IMR-90 (cell line): ENCODE results near the gene ANKRD44. TPM values are rescaled to one million over a fixed set of nuclear protein-coding genes. Genes with fewer than 3 reads are reported as not detected.

ENCODE experiments used
- ATAC-seq: fragments of 200-7000 bp; cut with Tn5 transposase; 2 replicates; pipeline ENCODE4 v1.9.1; 2020; ENCODE audit warnings: low read depth, mild to moderate bottlenecking, moderate library complexity
- BruUV-seq: library from RNA; stranded (reverse); fragments of 400-500 nt; replicated peaks from 2 replicates; lab custom pipeline; 2021; lab: Mats Ljungman, UMichigan
- CTCF ChIA-PET: fragments of 300-600 bp; formaldehyde crosslinking; extraction: SDS; loops from one replicate; lab custom pipeline; 2021; ENCODE audit warnings: antibody characterized with exemption; lab: Yijun Ruan, JAX
- POLR2A ChIA-PET: fragments of 300-600 bp; sonication (Branson Sonifier 250); formaldehyde crosslinking; loops from one replicate; lab custom pipeline; 2022; ENCODE audit warnings: antibody characterized with exemption; ENCODE audit not compliant: unreplicated experiment; lab: Charles Lee
- DNase-seq: peaks from one replicate; pipeline ENCODE4 v3.0.0; 2013
- H2AFZ ChIP-seq: replicated peaks from 2 replicates; pipeline ENCODE3; 2013; ENCODE audit warnings: low read length, mild to moderate bottlenecking; ENCODE audit not compliant: poor library complexity
- H2AK5ac ChIP-seq: 2 replicates; pipeline ENCODE4 v1.6.1; 2013; ENCODE audit warnings: low read depth, low read length, inconsistent platforms
- H2AK9ac ChIP-seq: replicated peaks from 2 replicates; pipeline ENCODE3; 2013; ENCODE audit warnings: mild to moderate bottlenecking, low read depth, low read length, moderate library complexity; ENCODE audit not compliant: poor library complexity
- H2BK120ac ChIP-seq: 2 replicates; pipeline ENCODE4 v1.6.1; 2013; ENCODE audit warnings: low read depth, low read length, inconsistent platforms
- H2BK15ac ChIP-seq: 3 replicates; pipeline ENCODE4 v1.6.1; 2013; ENCODE audit warnings: low read depth, low read length, inconsistent platforms
- H2BK20ac ChIP-seq: 2 replicates; pipeline ENCODE4 v1.6.1; 2013; ENCODE audit warnings: low read depth, mild to moderate bottlenecking, inconsistent platforms, low read length, moderate library complexity
- H2BK5ac ChIP-seq: 2 replicates; pipeline ENCODE4 v1.6.1; 2013; ENCODE audit warnings: mild to moderate bottlenecking, low read depth, low read length, inconsistent platforms; ENCODE audit not compliant: poor library complexity, severe bottlenecking
- H3K14ac ChIP-seq: replicated peaks from 2 replicates; pipeline ENCODE4 v1.6.1; 2013; ENCODE audit warnings: low read depth, low read length, inconsistent platforms
- H3K18ac ChIP-seq: 2 replicates; pipeline ENCODE4 v1.6.1; 2013; ENCODE audit warnings: low read depth, low read length, control low read depth
- H3K23ac ChIP-seq: 2 replicates; pipeline ENCODE4 v1.6.1; 2013; ENCODE audit warnings: low read depth, low read length, inconsistent platforms
- H3K27ac ChIP-seq: 2 replicates; pipeline ENCODE4 v1.5.1; 2013; ENCODE audit warnings: mild to moderate bottlenecking, control low read depth, low read length; ENCODE audit not compliant: insufficient read depth
- H3K27me3 ChIP-seq: 2 replicates; pipeline ENCODE4 v1.6.1; 2013; ENCODE audit warnings: low read length; ENCODE audit not compliant: control insufficient read depth, insufficient read depth
- H3K36me3 ChIP-seq: 2 replicates; pipeline ENCODE4 v1.6.1; 2013; ENCODE audit warnings: low read length, mixed read lengths; ENCODE audit not compliant: control insufficient read depth, insufficient read depth
- H3K4ac ChIP-seq: 2 replicates; pipeline ENCODE4 v1.6.1; 2013; ENCODE audit warnings: low read depth, low read length, inconsistent platforms
- H3K4me1 ChIP-seq: 2 replicates; pipeline ENCODE4 v1.6.1; 2013; ENCODE audit warnings: low read length, mixed read lengths; ENCODE audit not compliant: control insufficient read depth, insufficient read depth
- H3K4me2 ChIP-seq: 2 replicates; pipeline ENCODE4 v1.6.1; 2013; ENCODE audit warnings: low read depth, mild to moderate bottlenecking, control low read depth, low read length, moderate library complexity
- H3K4me3 ChIP-seq: 2 replicates; pipeline ENCODE4 v1.5.1; 2013; ENCODE audit warnings: low read depth, mild to moderate bottlenecking, control low read depth, low read length, moderate library complexity; ENCODE audit not compliant: insufficient read depth
- H3K56ac ChIP-seq: 2 replicates; pipeline ENCODE4 v1.6.1; 2013; ENCODE audit warnings: low read length, inconsistent platforms; ENCODE audit not compliant: insufficient read depth; ENCODE audit errors: extremely low read depth
- H3K79me1 ChIP-seq, 2 experiments: 2 replicates each; pipeline ENCODE4 v1.6.1; 2013; ENCODE audit warnings: low read length in 2 of 2, inconsistent platforms in 1 of 2, low read depth in 1 of 2
- H3K9ac ChIP-seq: 2 replicates; pipeline ENCODE4 v1.6.1; 2013; ENCODE audit warnings: low read depth, low read length, control low read depth
- H3K9me1 ChIP-seq: 2 replicates; pipeline ENCODE4 v1.6.1; 2013; ENCODE audit warnings: low read length, inconsistent platforms; ENCODE audit not compliant: insufficient read depth
- H3K9me3 ChIP-seq: 2 replicates; pipeline ENCODE4 v1.6.1; 2013; ENCODE audit warnings: low read length; ENCODE audit not compliant: control insufficient read depth, insufficient read depth
- H4K20me1 ChIP-seq: 2 replicates; pipeline ENCODE4 v1.6.1; 2013; ENCODE audit warnings: low read length, inconsistent platforms; ENCODE audit not compliant: insufficient read depth
- H4K5ac ChIP-seq: 2 replicates; pipeline ENCODE4 v1.6.1; 2013; ENCODE audit warnings: mild to moderate bottlenecking, low read depth, low read length, control low read depth
- H4K8ac ChIP-seq, 2 experiments: 2 replicates each; pipeline ENCODE4 v1.6.1; 2013; ENCODE audit warnings: low read depth in 2 of 2, low read length in 2 of 2, control low read depth in 1 of 2, inconsistent platforms in 1 of 2
- H4K91ac ChIP-seq: 2 replicates; pipeline ENCODE4 v1.6.1; 2013; ENCODE audit warnings: low read depth, low read length, inconsistent platforms; ENCODE audit not compliant: insufficient read depth
- BHLHE40 ChIP-seq: fragments of 150-350 bp; IDR thresholded peaks from 2 replicates; pipeline ENCODE4 v1.6.1; 2016; ENCODE audit warnings: mild to moderate bottlenecking, low read depth, low read length
- CEBPB ChIP-seq: IDR thresholded peaks from 2 replicates; pipeline ENCODE4 v1.6.1; 2012; ENCODE audit warnings: low read depth, low read length, improper control_type of control experiment
- ELK1 ChIP-seq: fragments of 150-350 bp; IDR thresholded peaks from 2 replicates; pipeline ENCODE4 v1.6.1; 2016; ENCODE audit warnings: low read depth, mild to moderate bottlenecking, low read length, moderate library complexity, borderline replicate concordance
- FOS ChIP-seq: fragments of 150-350 bp; IDR thresholded peaks from 2 replicates; pipeline ENCODE4 v1.6.1; 2016; ENCODE audit warnings: low read depth, low read length
- MAFK ChIP-seq: IDR thresholded peaks from 2 replicates; pipeline ENCODE4 v1.6.1; 2012; ENCODE audit warnings: low read depth, low read length, improper control_type of control experiment
- MAZ ChIP-seq: IDR thresholded peaks from 2 replicates; pipeline ENCODE4 v1.6.1; 2012; ENCODE audit warnings: low read depth, mild to moderate bottlenecking, low read length, improper control_type of control experiment, moderate library complexity, borderline replicate concordance
- MXI1 ChIP-seq: IDR thresholded peaks from 2 replicates; pipeline ENCODE4 v1.6.1; 2012; ENCODE audit warnings: low read depth, mild to moderate bottlenecking, low read length, moderate library complexity, borderline replicate concordance
- NFE2L2 ChIP-seq: fragments of 150-350 bp; IDR thresholded peaks from 2 replicates; pipeline ENCODE4 v1.6.1; 2016; ENCODE audit warnings: low read depth, mild to moderate bottlenecking, low read length
- POLR2A ChIP-seq: IDR thresholded peaks from 2 replicates; pipeline ENCODE4 v1.6.1; 2012; ENCODE audit warnings: mild to moderate bottlenecking, low read depth, low read length
- RAD21 ChIP-seq: IDR thresholded peaks from 2 replicates; pipeline ENCODE4 v1.6.1; 2012; ENCODE audit warnings: low read length, improper control_type of control experiment
- RCOR1 ChIP-seq: IDR thresholded peaks from 2 replicates; pipeline ENCODE4 v1.6.1; 2012; ENCODE audit warnings: mild to moderate bottlenecking, low read length, improper control_type of control experiment; ENCODE audit not compliant: insufficient replicate concordance
- RFX5 ChIP-seq: IDR thresholded peaks from 2 replicates; pipeline ENCODE4 v1.8.0; 2012; ENCODE audit warnings: low read depth, mild to moderate bottlenecking, low read length, moderate library complexity
- WGBS, 2 experiments: methylation state at CpG; one replicate each; pipeline versions ENCODE4 v1.1.5 to v1.1.7; 2013; ENCODE audit warnings: missing lambda C conversion rate in 2 of 2; ENCODE audit not compliant: insufficient read length in 1 of 2; ENCODE audit errors: extremely low coverage in 2 of 2; 5-methylcytosine and 5-hydroxymethylcytosine counted together
- dilution Hi-C: fragments of 300-500 bp; cut with HindIII; formaldehyde crosslinking; loops from one replicate; pipeline ENCODE4 v1.14.3; 2018; ENCODE audit warnings: low sequenced_read_pairs; ENCODE audit not compliant: unreplicated experiment
- in situ Hi-C: fragments of 300-500 bp; cut with MboI; formaldehyde crosslinking; loops from 3 replicates; pipeline ENCODE4 v1.14.3; 2019; ENCODE audit warnings: low sequenced_read_pairs, inconsistent platforms, mixed read lengths
- intact Hi-C: fragments of 100-400 bp; cut with micrococcal nuclease; formaldehyde crosslinking; loops from 2 replicates; pipeline ENCODE4 v1.10.0; 2022
- polyA plus RNA-seq, 3 experiments: library from polyadenylated mRNA; depleted of rRNA; stranded (reverse); fragments of >200 nt; gene quantifications; 2 replicates each; pipeline ENCODE4 v1.2.3, GENCODE V29; 2012; ENCODE audit warnings: low replicate concordance in 1 of 3
- total RNA-seq: library from RNA; depleted of rRNA; stranded (reverse); fragments of >200 nt; gene quantifications from 2 replicates; pipeline ENCODE4 v1.2.3, GENCODE V29; 2012
- TF ChIP-seq, protein P1 (sequence below): conservative IDR thresholded peaks from 2 replicates; pipeline ENCODE4 v1.5.1; 2012; ENCODE audit warnings: mild to moderate bottlenecking, low read depth, low read length, improper control_type of control experiment

Gene ANKRD44
- total and polyA plus RNA-seq, 2 of the 4 experiments (the other 2 are of a cell fraction) = 5.2 to 15.6 TPM

DNA sequence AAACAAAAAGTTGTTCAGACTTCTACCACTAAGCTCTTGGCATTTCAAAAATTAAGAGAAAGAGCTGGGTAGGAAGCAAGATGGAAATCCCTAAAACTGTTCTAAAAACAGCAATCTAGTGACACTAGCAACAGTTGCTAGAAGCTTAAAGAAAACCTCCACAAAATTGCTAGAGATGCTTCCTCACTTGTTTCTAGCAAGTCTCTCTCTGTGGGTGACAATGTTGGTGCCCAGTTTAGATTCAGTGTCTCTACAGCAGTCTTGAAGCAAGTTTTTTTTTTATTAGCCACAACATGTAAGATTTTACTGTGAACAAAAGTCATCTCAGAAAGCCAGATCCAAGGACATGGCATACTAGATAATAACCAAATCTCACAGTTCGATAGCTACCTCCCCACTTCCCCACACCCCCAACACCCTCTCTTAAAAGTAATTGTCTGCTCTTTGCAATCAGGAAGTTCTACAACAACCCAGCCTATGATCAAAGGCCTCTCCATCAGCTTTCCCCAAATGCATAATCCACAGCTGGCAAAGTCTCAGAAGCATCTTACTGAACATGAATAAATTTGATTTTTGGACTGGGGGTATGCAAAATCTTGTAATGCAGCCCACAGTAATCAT, 70.0 kb downstream of the ANKRD44 start:
- dilution Hi-C loops = no loop called here
- no CpG with 5 or more reads among the region's 1 CpG for WGBS, 2 experiments
- no TSS peak for BruUV-seq
- Histone ChIP-seq H4K5ac (no peak overlapping the region), H4K91ac (no peak overlapping the region), H3K9me1 (no peaks in the 10 kb centered on the region), H3K27ac (no peak overlapping the region), H2AFZ (no peak overlapping the region), H3K4me3 (no peak overlapping the region), H3K36me3 (no peaks in the 10 kb centered on the region), H2BK5ac (no peak overlapping the region), H3K56ac (no peak overlapping the region), H3K23ac (no peak overlapping the region), H2BK120ac (no peak overlapping the region), H3K14ac (no peak overlapping the region), H2AK9ac (no peak overlapping the region), H3K27me3 (no peaks in the 10 kb centered on the region), H2BK15ac (no peak overlapping the region), H3K18ac (no peak overlapping the region), H2AK5ac (no peak overlapping the region), H3K79me1 (no peaks in the 10 kb centered on the region; a peak in 1 of 4 replicates), H3K9ac (no peak overlapping the region), H3K4me1 (no peaks in the 10 kb centered on the region), H4K8ac (no peak overlapping the region), H3K9me3 (no peaks in the 10 kb centered on the region), H2BK20ac (no peak overlapping the region), H4K20me1 (no peaks in the 10 kb centered on the region), H3K4ac (no peak overlapping the region), H3K4me2 (no peak overlapping the region)
- ChIA-PET CTCF (interaction anchor here (0.6 to 1.1 kb wide), 2 partner anchors 9 to 23 kb away, joined by 4 to 5 read pairs; no protein-coding TSS in a partner anchor), POLR2A (interaction anchor here (0.6 kb wide), 1 partner anchor 64 kb away, joined by 5 read pairs; no protein-coding TSS in a partner anchor)
- DNase-seq = no peak
- TF ChIP-seq ELK1 (no peak), MAZ (no peak), NFE2L2 (no peak), RFX5 (no peak), POLR2A (no peak), CEBPB (no peak), RAD21 (no peak), MXI1 (no peak), FOS (no peak), BHLHE40 (no peak), RCOR1 (no peak), MAFK (no peak)
- TF ChIP-seq, protein P1, sequence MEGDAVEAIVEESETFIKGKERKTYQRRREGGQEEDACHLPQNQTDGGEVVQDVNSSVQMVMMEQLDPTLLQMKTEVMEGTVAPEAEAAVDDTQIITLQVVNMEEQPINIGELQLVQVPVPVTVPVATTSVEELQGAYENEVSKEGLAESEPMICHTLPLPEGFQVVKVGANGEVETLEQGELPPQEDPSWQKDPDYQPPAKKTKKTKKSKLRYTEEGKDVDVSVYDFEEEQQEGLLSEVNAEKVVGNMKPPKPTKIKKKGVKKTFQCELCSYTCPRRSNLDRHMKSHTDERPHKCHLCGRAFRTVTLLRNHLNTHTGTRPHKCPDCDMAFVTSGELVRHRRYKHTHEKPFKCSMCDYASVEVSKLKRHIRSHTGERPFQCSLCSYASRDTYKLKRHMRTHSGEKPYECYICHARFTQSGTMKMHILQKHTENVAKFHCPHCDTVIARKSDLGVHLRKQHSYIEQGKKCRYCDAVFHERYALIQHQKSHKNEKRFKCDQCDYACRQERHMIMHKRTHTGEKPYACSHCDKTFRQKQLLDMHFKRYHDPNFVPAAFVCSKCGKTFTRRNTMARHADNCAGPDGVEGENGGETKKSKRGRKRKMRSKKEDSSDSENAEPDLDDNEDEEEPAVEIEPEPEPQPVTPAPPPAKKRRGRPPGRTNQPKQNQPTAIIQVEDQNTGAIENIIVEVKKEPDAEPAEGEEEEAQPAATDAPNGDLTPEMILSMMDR = no peak
- in situ Hi-C loops = no loop called here
- intact Hi-C loops = no loop called here
- ATAC-seq = no peak
